GM18520 (cell line): Measurements from ENCODE around the gene FGD4.

Source experiments
- ATAC-seq: cut with Tn5 transposase; IDR thresholded peaks from one replicate; pipeline ENCODE4 v1.9.1; 2021; ENCODE audit not compliant: unreplicated experiment

Gene FGD4

GRCh38 chr12:32603071-32603470 is 203.7 kb downstream of the FGD4 start:
- no peak for ATAC-seq

GRCh38 chr12:32603858-32604257 is 204.5 kb downstream of the FGD4 start:
- peak; percentile 75 for ATAC-seq

- no peak for ATAC-seq
These were observed 205.2 kb downstream of the FGD4 start for GRCh38 chr12:32604565-32604964.

GRCh38 chr12:32605326-32606095 is 206.2 kb downstream of the FGD4 start:
- no peak for ATAC-seq

GRCh38 chr12:32606443-32606842 is 207.1 kb downstream of the FGD4 start:
- no peak for ATAC-seq

GRCh38 chr12:32609966-32610365 is 210.6 kb downstream of the FGD4 start:
- no peak for ATAC-seq

- no peak for ATAC-seq
These were observed 212.6 kb downstream of the FGD4 start for GRCh38 chr12:32611986-32612385.

- no peak for ATAC-seq
These were observed 213.6 kb downstream of the FGD4 start for GRCh38 chr12:32612658-32613614.

- ATAC-seq: no peak
These were observed 216.1 kb downstream of the FGD4 start for GRCh38 chr12:32615441-32615840.

GRCh38 chr12:32617534-32617933 is 218.2 kb downstream of the FGD4 start:
- no peak for ATAC-seq

- ATAC-seq: no peak
These were observed 218.8 kb downstream of the FGD4 start for GRCh38 chr12:32618115-32618514.

- ATAC-seq: no peak
These were observed 228.6 kb downstream of the FGD4 start for GRCh38 chr12:32627976-32628375.

GRCh38 chr12:32641287-32641901 is 242.0 kb downstream of the FGD4 start:
- ATAC-seq: no peak

- ATAC-seq: no peak
These were observed 245.1 kb downstream of the FGD4 start for GRCh38 chr12:32644431-32644830.

- no peak for ATAC-seq
These were observed 247.9 kb downstream of the FGD4 start for GRCh38 chr12:32647275-32647674.

GRCh38 chr12:32650508-32650907 is 251.2 kb downstream of the FGD4 start:
- no peak for ATAC-seq

GRCh38 chr12:32651151-32651955 is 252.0 kb downstream of the FGD4 start:
- no peak for ATAC-seq

GRCh38 chr12:32651956-32652210 is 252.5 kb downstream of the FGD4 start:
- ATAC-seq: no peak

- no peak for ATAC-seq
These were observed 260.6 kb downstream of the FGD4 start for GRCh38 chr12:32659908-32660440.

- ATAC-seq: no peak
These were observed 262.3 kb downstream of the FGD4 start for GRCh38 chr12:32661706-32662105.

GRCh38 chr12:32662665-32663064 is 263.3 kb downstream of the FGD4 start:
- ATAC-seq: no peak
